Lung (tissue), 12 donors: Measurements from ENCODE around the gene PCDHB12. TPM values are rescaled to one million over a fixed set of nuclear protein-coding genes. Genes with fewer than 3 reads are reported as not detected.
A peak's percentile ranks its signal among the peaks of the same experiment; 100 is the strongest.

Experiments used
- ATAC-seq: fragments of 200-7000 bp; cut with Tn5 transposase; one replicate; pipeline ENCODE4 v1.9.1; 2020; ENCODE audit warnings: moderate number of reproducible peaks; ENCODE audit not compliant: insufficient read depth, low FRiP score
- DNase-seq, 3 donors: peaks; one replicate each; pipeline ENCODE4 v3.0.0-alpha.2; 2013 to 2017
- H3K27ac ChIP-seq, 2 donors: one replicate each; pipeline ENCODE4 v1.5.1; 2013; ENCODE audit warnings: mild to moderate bottlenecking in 2 of 2, moderate library complexity in 2 of 2, control low read depth in 1 of 2, inconsistent platforms in 1 of 2, low read depth in 1 of 2, low read length in 1 of 2
- H3K27me3 ChIP-seq, 3 donors: one replicate each; pipeline ENCODE4 v1.5.1; 2013; ENCODE audit warnings: low read length in 2 of 3; ENCODE audit not compliant: control insufficient read depth in 3 of 3, insufficient read depth in 3 of 3
- H3K36me3 ChIP-seq, 4 donors: one replicate each; pipeline ENCODE4 v1.5.1; 2013; ENCODE audit warnings: low read length in 4 of 4, mild to moderate bottlenecking in 1 of 4, moderate library complexity in 1 of 4; ENCODE audit not compliant: control insufficient read depth in 4 of 4, insufficient read depth in 4 of 4
- H3K4me1 ChIP-seq, 5 donors: one replicate each; pipeline ENCODE4 v1.5.1; 2013; ENCODE audit warnings: low read length in 5 of 5, mild to moderate bottlenecking in 2 of 5, moderate library complexity in 1 of 5; ENCODE audit not compliant: control insufficient read depth in 5 of 5, insufficient read depth in 5 of 5
- H3K4me3 ChIP-seq: one replicate; pipeline ENCODE4 v1.5.1; 2013; ENCODE audit warnings: mild to moderate bottlenecking, control low read depth, moderate library complexity
- H3K9ac ChIP-seq, 2 donors: one replicate each; pipeline ENCODE4 v1.5.1; 2013; ENCODE audit warnings: low read length in 2 of 2, control low read depth in 1 of 2; ENCODE audit not compliant: insufficient read depth in 1 of 2
- H3K9me3 ChIP-seq, 4 donors: one replicate each; pipeline ENCODE4 v1.5.1; 2013; ENCODE audit warnings: low read length in 3 of 4, mild to moderate bottlenecking in 1 of 4, moderate library complexity in 1 of 4; ENCODE audit not compliant: control insufficient read depth in 4 of 4, insufficient read depth in 3 of 4
- WGBS, 2 donors: extraction: QIAGEN DNeasy Blood & Tissue Kit; methylation state at CpG; one replicate each; pipeline ENCODE4 v1.1.7; 2013; 5-methylcytosine and 5-hydroxymethylcytosine counted together
- polyA plus RNA-seq, 2 donors: library from polyadenylated mRNA; stranded (reverse); fragments of 200-250 nt; gene quantifications; one replicate each; pipeline ENCODE4 v1.2.1, GENCODE V29; 2013
- total RNA-seq, 2 donors: library from RNA; depleted of rRNA in 1 of 2; stranded (reverse); fragments of >200 nt in 1 of 2; gene quantifications; one replicate each; pipeline ENCODE4 v1.2.1, GENCODE V29; 2014 to 2021
- TF ChIP-seq, protein P1 (sequence below): IDR thresholded peaks from 2 replicates; pipeline ENCODE4 v1.5.1; 2012; ENCODE audit warnings: mild to moderate bottlenecking; ENCODE audit errors: control extremely low read depth, extremely low read depth
- donor health status: control.
- donor health status: control.
- donor health status: Bipolar disorder and iron deficiency.
- donor health status: healthy.
- donor health status: DM: yes; HTN: yes; CAD: no.

The PCDHB12 gene
- total and polyA plus RNA-seq, 4 donors = 0.47 to 10.1 (median 1.8) TPM

- DNase-seq = no peak
- Histone ChIP-seq H3K4me1 (no peaks in the 10 kb centered on the region), H3K4me3 (no peak overlapping the region), H3K9ac (no peak overlapping the region), H3K27ac (no peak overlapping the region), H3K36me3 (peaks cover 0 to 2% (median 0%) of the 10 kb centered on the region in 4 donors), H3K9me3 (peaks cover 17 to 64% (median 42%) of the 10 kb centered on the region in 4 donors), H3K27me3 (no peaks in the 10 kb centered on the region)
- TF ChIP-seq, protein P1, sequence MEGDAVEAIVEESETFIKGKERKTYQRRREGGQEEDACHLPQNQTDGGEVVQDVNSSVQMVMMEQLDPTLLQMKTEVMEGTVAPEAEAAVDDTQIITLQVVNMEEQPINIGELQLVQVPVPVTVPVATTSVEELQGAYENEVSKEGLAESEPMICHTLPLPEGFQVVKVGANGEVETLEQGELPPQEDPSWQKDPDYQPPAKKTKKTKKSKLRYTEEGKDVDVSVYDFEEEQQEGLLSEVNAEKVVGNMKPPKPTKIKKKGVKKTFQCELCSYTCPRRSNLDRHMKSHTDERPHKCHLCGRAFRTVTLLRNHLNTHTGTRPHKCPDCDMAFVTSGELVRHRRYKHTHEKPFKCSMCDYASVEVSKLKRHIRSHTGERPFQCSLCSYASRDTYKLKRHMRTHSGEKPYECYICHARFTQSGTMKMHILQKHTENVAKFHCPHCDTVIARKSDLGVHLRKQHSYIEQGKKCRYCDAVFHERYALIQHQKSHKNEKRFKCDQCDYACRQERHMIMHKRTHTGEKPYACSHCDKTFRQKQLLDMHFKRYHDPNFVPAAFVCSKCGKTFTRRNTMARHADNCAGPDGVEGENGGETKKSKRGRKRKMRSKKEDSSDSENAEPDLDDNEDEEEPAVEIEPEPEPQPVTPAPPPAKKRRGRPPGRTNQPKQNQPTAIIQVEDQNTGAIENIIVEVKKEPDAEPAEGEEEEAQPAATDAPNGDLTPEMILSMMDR = no peak
- ATAC-seq = no peak
Observed at GRCh38 chr5:141258464-141258863, 49.9 kb downstream of the PCDHB12 start.

GRCh38 chr5:141258948-141259347 is 50.4 kb downstream of the PCDHB12 start:
- peaks cover 17 to 63% (median 43%) of the 10 kb centered on the region in 4 donors for H3K9me3 ChIP-seq
- no peak overlapping the region for H3K4me3 ChIP-seq
- no peaks in the 10 kb centered on the region for H3K4me1 ChIP-seq
- no peak overlapping the region for H3K27ac ChIP-seq
- no peak for DNase-seq
- TF ChIP-seq, protein P1 = no peak
- no peak for ATAC-seq
- H3K36me3 ChIP-seq = peaks cover 0 to 2% (median 0%) of the 10 kb centered on the region in 4 donors
- H3K27me3 ChIP-seq = no peaks in the 10 kb centered on the region
- H3K9ac ChIP-seq = no peak overlapping the region

DNA sequence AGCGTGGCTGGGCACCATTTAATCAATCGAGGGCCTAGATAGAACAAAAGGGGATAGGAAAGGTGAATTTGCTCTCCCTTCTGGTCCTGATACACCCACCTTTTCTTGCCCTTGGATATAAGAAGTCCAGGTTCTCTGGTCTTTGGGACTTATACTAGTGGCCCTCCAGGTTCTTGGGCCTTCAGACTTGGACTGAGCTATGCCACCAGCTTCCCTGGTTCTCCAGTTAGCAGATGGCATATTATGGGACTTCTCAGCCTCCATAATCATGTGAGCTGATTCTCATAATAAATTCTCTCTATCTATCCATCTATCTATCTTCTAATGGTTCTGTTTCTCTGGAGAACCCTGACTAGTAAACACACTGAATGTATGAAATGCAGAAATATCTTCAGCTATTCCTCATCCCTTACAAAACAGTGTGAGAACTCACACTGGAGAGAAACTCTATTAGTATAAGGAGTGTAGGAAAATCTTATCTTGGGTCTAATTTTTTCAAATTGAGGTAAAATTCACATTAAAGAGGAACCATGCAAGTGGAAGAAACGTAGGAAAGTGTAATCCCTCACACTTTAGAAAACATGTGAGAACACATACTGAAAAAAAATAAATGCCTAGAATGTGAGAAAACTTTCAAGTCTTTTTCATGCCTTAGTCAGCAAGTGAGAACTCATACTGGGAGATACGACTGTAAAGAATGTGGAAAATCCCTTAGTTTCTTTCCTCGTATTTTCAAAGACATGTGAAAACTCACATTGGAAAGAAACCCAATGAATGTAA is 52.1 kb downstream of the PCDHB12 start:
- Histone ChIP-seq H3K9me3 (peaks cover 14 to 66% (median 42%) of the 10 kb centered on the region in 4 donors), H3K4me3 (no peak overlapping the region), H3K27me3 (no peaks in the 10 kb centered on the region), H3K9ac (no peak overlapping the region), H3K36me3 (peaks cover 0 to 6% (median 0%) of the 10 kb centered on the region in 4 donors), H3K27ac (no peak overlapping the region), H3K4me1 (no peaks in the 10 kb centered on the region)
- WGBS, 2 donors = 64% methylated on average over 5 of the region's 5 CpGs
- TF ChIP-seq, protein P1 = no peak
- no peak for ATAC-seq
- DNase-seq = peak in 1 of 3 donors; percentile 3

GRCh38 chr5:141261238-141261546 is 52.7 kb downstream of the PCDHB12 start:
- Histone ChIP-seq H3K9ac (no peak overlapping the region), H3K36me3 (peaks cover 0 to 7% (median 0%) of the 10 kb centered on the region in 4 donors), H3K27me3 (no peaks in the 10 kb centered on the region), H3K4me1 (no peaks in the 10 kb centered on the region), H3K9me3 (peaks cover 15 to 68% (median 45%) of the 10 kb centered on the region in 4 donors), H3K4me3 (no peak overlapping the region), H3K27ac (no peak overlapping the region)
- TF ChIP-seq, protein P1 = no peak
- 35 to 79% methylated on average over 1 of the region's 1 CpG for WGBS, 2 donors
- DNase-seq (no peak), ATAC-seq (no peak)
